Calu3 (cell line): ENCODE data around the gene DGCR8. TPM values are rescaled to one million over a fixed set of nuclear protein-coding genes. Genes with fewer than 3 reads are reported as not detected.

Source experiments
- BruUV-seq: library from RNA; stranded (reverse); fragments of 400-500 nt; replicated peaks from 2 replicates; lab custom pipeline; 2021; lab: Mats Ljungman, UMichigan
- CTCF ChIA-PET: fragments of 300-600 bp; sonication (Branson Sonifier 250); formaldehyde crosslinking; loops from one replicate; lab custom pipeline; 2022; ENCODE audit warnings: antibody characterized with exemption; lab: Charles Lee
- DNase-seq: peaks from one replicate; pipeline ENCODE4 v3.0.0; 2022
- H3K27ac Mint-ChIP-seq: one replicate; pipeline ENCODE4 v1.8.0; 2022; ENCODE audit warnings: mixed read lengths; ENCODE audit not compliant: unreplicated experiment
- H3K27me3 Mint-ChIP-seq: one replicate; pipeline ENCODE4 v1.8.0; 2022; ENCODE audit warnings: mixed read lengths; ENCODE audit not compliant: unreplicated experiment
- H3K36me3 Mint-ChIP-seq: one replicate; pipeline ENCODE4 v1.8.0; 2022; ENCODE audit warnings: mild to moderate bottlenecking, moderate library complexity, mixed read lengths; ENCODE audit not compliant: insufficient read depth, unreplicated experiment
- H3K4me1 Mint-ChIP-seq: one replicate; pipeline ENCODE4 v1.8.0; 2022; ENCODE audit warnings: mild to moderate bottlenecking, low read depth, mixed read lengths; ENCODE audit not compliant: unreplicated experiment
- H3K4me3 Mint-ChIP-seq: one replicate; pipeline ENCODE4 v1.8.0; 2022; ENCODE audit warnings: mild to moderate bottlenecking, low read depth, moderate library complexity, mixed read lengths; ENCODE audit not compliant: unreplicated experiment
- H3K9me3 Mint-ChIP-seq: one replicate; pipeline ENCODE4 v1.8.0; 2022; ENCODE audit warnings: low read depth, mixed read lengths; ENCODE audit not compliant: unreplicated experiment
- intact Hi-C: fragments of 100-400 bp; cut with micrococcal nuclease; formaldehyde crosslinking; loops from one replicate; pipeline ENCODE4 v1.10.0; 2022; ENCODE audit not compliant: unreplicated experiment
- total RNA-seq: library from RNA; stranded (reverse); gene quantifications from 2 replicates; pipeline ENCODE4 v1.2.3, GENCODE V29; 2022
- TF ChIP-seq, protein P1 (sequence below): fragments of 200-600 bp; IDR thresholded peaks from one replicate; pipeline ENCODE4 v1.8.0; 2022; ENCODE audit warnings: antibody characterized with exemption; ENCODE audit not compliant: unreplicated experiment

DGCR8 gene
- total RNA-seq, 1 experiment from 2014 or later: 54.7 TPM

- Mint-ChIP-seq H3K36me3 (peaks cover 87% of the 10 kb centered on the region), H3K4me3 (peak overlapping the region; percentile 95), H3K27me3 (no peaks in the 10 kb centered on the region), H3K9me3 (no peaks in the 10 kb centered on the region), H3K27ac (peak overlapping the region; percentile 92), H3K4me1 (no peaks in the 10 kb centered on the region)
- CTCF ChIA-PET: no interaction called here
- BruUV-seq: no TSS peak
- TF ChIP-seq, protein P1, sequence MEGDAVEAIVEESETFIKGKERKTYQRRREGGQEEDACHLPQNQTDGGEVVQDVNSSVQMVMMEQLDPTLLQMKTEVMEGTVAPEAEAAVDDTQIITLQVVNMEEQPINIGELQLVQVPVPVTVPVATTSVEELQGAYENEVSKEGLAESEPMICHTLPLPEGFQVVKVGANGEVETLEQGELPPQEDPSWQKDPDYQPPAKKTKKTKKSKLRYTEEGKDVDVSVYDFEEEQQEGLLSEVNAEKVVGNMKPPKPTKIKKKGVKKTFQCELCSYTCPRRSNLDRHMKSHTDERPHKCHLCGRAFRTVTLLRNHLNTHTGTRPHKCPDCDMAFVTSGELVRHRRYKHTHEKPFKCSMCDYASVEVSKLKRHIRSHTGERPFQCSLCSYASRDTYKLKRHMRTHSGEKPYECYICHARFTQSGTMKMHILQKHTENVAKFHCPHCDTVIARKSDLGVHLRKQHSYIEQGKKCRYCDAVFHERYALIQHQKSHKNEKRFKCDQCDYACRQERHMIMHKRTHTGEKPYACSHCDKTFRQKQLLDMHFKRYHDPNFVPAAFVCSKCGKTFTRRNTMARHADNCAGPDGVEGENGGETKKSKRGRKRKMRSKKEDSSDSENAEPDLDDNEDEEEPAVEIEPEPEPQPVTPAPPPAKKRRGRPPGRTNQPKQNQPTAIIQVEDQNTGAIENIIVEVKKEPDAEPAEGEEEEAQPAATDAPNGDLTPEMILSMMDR: no peak
- intact Hi-C loops: no loop called here
- DNase-seq: peak; percentile 19
Observed at GRCh38 chr22:20117633-20118299, 37.7 kb downstream of the DGCR8 start.

DNA sequence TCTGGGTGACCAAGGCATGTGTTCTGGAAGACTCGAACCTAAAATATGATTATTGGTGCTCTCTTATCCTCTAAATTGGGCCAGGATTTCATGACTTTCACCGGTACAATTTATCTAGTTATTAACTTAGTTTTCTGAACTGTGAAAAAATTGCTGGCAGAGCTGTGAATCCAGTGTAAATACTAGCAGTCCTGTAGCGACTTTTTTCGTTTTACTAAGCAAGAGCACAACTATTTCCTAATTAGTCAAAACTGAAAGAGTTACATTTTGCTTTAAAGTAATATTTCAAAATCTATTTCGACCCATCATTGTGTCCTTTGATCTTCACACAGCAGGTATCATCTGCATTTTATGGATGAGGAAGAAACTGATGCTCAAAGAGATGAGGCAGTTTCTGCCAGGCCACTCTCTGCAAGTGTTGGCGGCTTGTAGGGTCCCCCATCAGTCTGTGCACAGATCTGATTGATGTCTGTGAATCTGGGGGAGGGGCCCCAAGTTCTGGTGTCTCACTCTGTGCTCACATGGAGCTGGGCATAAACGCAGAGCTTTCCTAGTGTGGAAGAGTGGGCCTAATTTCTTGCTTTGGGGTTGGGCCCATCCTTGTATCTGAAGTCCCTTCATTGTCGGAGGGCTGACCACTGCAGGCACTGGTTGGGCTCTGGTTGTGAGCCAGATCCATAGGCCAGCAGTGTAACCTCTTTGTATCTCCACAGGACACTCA is 38.4 kb downstream of the DGCR8 start:
- Mint-ChIP-seq H3K27ac (peak overlapping the region; percentile 39), H3K4me1 (no peaks in the 10 kb centered on the region), H3K36me3 (peaks cover 89% of the 10 kb centered on the region), H3K4me3 (peak overlapping the region; percentile 95), H3K27me3 (no peaks in the 10 kb centered on the region), H3K9me3 (no peaks in the 10 kb centered on the region)
- CTCF ChIA-PET: no interaction called here
- intact Hi-C loops: no loop called here
- BruUV-seq: TSS peak; percentile 60
- no peak for DNase-seq
- TF ChIP-seq, protein P1: no peak

GRCh38 chr22:20121856-20122415 is 41.9 kb downstream of the DGCR8 start:
- Mint-ChIP-seq H3K4me1 (no peaks in the 10 kb centered on the region), H3K9me3 (no peaks in the 10 kb centered on the region), H3K36me3 (peaks cover 66% of the 10 kb centered on the region), H3K27me3 (no peaks in the 10 kb centered on the region), H3K4me3 (no peak overlapping the region), H3K27ac (no peak overlapping the region)
- no TSS peak for BruUV-seq
- no peak for DNase-seq
- CTCF ChIA-PET: no interaction called here
- intact Hi-C loops: no loop called here
- TF ChIP-seq, protein P1: no peak

DNA sequence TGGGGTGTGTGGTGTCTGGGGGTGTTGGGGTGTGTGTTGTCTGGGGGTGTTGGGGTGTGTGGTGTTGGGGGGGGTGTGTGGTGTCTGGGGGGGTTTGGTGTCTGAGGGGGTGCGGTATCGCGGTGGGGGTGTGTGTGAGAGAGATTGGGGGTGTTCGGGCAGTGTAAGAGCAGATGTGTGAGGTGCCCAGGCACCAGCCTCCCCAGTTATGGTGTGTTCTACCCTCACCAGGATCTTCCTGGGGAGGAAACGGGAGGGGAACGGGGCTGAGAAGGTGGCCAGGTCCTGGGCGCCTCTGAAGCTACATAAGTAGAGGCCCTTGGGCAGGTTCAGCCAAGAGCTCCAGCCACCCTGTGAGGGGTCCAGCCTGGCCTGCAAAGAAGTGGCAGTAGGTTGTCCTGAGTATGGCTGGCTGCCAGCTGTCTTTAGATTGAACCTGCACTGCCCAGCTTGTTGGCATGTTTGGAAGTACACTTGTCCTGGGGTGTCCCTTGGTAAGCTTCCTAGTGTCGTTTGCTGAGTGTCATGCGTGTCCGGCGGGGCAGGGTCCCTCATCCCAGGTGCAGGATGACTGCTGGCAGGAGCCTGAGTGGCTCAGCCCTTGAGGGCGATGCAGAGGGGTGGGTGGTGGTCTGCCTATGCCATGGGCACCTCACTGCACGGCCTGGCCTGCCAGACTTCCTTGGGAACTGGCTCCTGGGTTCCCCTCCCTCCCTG is 43.5 kb downstream of the DGCR8 start:
- Mint-ChIP-seq H3K36me3 (peaks cover 64% of the 10 kb centered on the region), H3K27ac (no peak overlapping the region), H3K9me3 (no peaks in the 10 kb centered on the region), H3K4me1 (no peaks in the 10 kb centered on the region), H3K4me3 (no peak overlapping the region), H3K27me3 (no peaks in the 10 kb centered on the region)
- intact Hi-C loops: no loop called here
- DNase-seq: no peak
- TF ChIP-seq, protein P1: no peak
- no TSS peak for BruUV-seq
- CTCF ChIA-PET: no interaction called here
